ENCODE data around the gene EXTL1. TPM values are rescaled to one million over a fixed set of nuclear protein-coding genes. Genes with fewer than 3 reads are reported as not detected.
A peak's percentile ranks its signal among the peaks of the same experiment; 100 is the strongest.

Gene EXTL1
- total and polyA plus RNA-seq, 2 of the 4 experiments (the other 2 are of a cell fraction): 0.90 to 5.2 TPM

DNA sequence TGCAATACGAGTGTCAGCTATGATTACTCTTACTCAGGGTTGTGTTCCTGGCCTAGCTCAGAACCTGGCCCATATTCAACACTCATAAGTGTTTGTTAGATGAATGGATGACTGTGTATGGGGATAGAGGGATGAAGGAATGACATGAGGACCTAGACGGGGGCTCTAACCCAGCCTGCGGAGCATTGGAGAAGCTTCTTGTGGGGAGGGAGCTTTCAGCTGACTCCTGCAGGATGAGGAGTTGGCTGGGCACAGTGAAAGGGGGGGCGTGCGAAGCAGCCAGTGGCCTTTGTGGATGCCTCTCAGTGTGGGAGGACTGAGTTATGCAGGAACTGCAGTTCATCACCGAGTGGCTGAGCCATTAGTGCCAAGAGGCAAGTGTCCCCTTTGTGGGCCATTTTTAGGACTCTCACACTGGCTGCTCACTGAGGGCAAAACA, 1.2 kb upstream of the EXTL1 start:
- Histone ChIP-seq H3K4me2 (ENCODE audit: low read depth, low read length) (peak overlapping the region; percentile 10; the same call in 1 of the 2 replicates), H3K4me1 (ENCODE audit: control insufficient read depth, insufficient read depth, low read length) (peaks cover 30% of the 10 kb centered on the region), H4K20me1 (ENCODE audit: insufficient read depth, low read length) (no peaks in the 10 kb centered on the region), H2BK5ac (ENCODE audit: low read depth, low read length, poor library complexity, severe bottlenecking) (peak overlapping the region; percentile 42), H3K14ac (replicated peaks; ENCODE audit: low read depth, low read length) (peak overlapping the region; percentile 60), H3K4me3 (ENCODE audit: insufficient read depth, low read depth, low read length) (no peak overlapping the region), H2AK9ac (replicated peaks; ENCODE audit: low read depth, low read length, poor library complexity) (peak overlapping the region; percentile 73), H3K9ac (ENCODE audit: low read depth, low read length) (no peak overlapping the region), H2BK120ac (ENCODE audit: low read depth, low read length) (peak overlapping the region; percentile 69), H2BK20ac (ENCODE audit: low read depth, low read length) (peak overlapping the region; percentile 71), H3K23ac (ENCODE audit: low read depth, low read length) (peak overlapping the region; percentile 29; the same call in 1 of the 2 replicates), H2BK15ac (ENCODE audit: low read depth, low read length) (peak overlapping the region; percentile 30; the same call in 1 of the 3 replicates), H4K8ac (ENCODE audit: low read depth in 2 of 2, low read length in 2 of 2) (peak overlapping the region; percentile 26 to 75), H3K9me3 (ENCODE audit: control insufficient read depth, insufficient read depth, low read length) (no peaks in the 10 kb centered on the region), H3K27ac (ENCODE audit: insufficient read depth, low read length) (no peak overlapping the region), H4K91ac (ENCODE audit: insufficient read depth, low read depth, low read length) (peak overlapping the region; percentile 25; the same call in 1 of the 2 replicates), H3K36me3 (ENCODE audit: control insufficient read depth, insufficient read depth, low read length) (no peaks in the 10 kb centered on the region), H3K9me1 (ENCODE audit: insufficient read depth, low read length) (peaks cover 10% of the 10 kb centered on the region), H3K79me1 (ENCODE audit: low read depth in 1 of 2, low read length in 2 of 2) (no peaks in the 10 kb centered on the region), H2AFZ (replicated peaks; ENCODE audit: low read length, poor library complexity) (peak overlapping the region; percentile 81), H2AK5ac (ENCODE audit: low read depth, low read length) (peak overlapping the region; percentile 48), H3K56ac (ENCODE audit: extremely low read depth, insufficient read depth, low read length) (no peak overlapping the region), H3K27me3 (ENCODE audit: control insufficient read depth, insufficient read depth, low read length) (peaks cover 2% of the 10 kb centered on the region; the same call in 1 of the 2 replicates), H3K4ac (ENCODE audit: low read depth, low read length) (peak overlapping the region; percentile 60), H4K5ac (ENCODE audit: low read depth, low read length) (peak overlapping the region; percentile 69; the same call in 1 of the 2 replicates), H3K18ac (ENCODE audit: low read depth, low read length) (peak overlapping the region; percentile 12; the same call in 1 of the 2 replicates)
- intact Hi-C loops (cut with micrococcal nuclease) (no loop called here), in situ Hi-C loops (cut with MboI; ENCODE audit: low sequenced_read_pairs) (no loop called here), dilution Hi-C loops (cut with HindIII; ENCODE audit: low sequenced_read_pairs, unreplicated experiment) (no loop called here)
- ATAC-seq (ENCODE audit: low read depth) (peak; percentile 59), DNase-seq (peak; percentile 58)
- TF ChIP-seq USF2 (IDR thresholded peaks at IDR 0.05; ENCODE audit: low read depth, low read length) (no peak), RFX5 (IDR thresholded peaks at IDR 0.05; ENCODE audit: low read depth, low read length) (no peak), MAZ (IDR thresholded peaks at IDR 0.05; ENCODE audit: borderline replicate concordance, low read depth, low read length) (no peak), CEBPB (IDR thresholded peaks at IDR 0.05; ENCODE audit: low read depth, low read length) (no peak), FOS (IDR thresholded peaks at IDR 0.05; ENCODE audit: low read depth, low read length) (no peak), SMC3 (IDR thresholded peaks at IDR 0.05; ENCODE audit: low read depth, low read length) (no peak), RAD21 (IDR thresholded peaks at IDR 0.05; ENCODE audit: low read length) (no peak), RCOR1 (IDR thresholded peaks at IDR 0.05; ENCODE audit: insufficient replicate concordance, low read length) (no peak)
- WGBS, 2 experiments (ENCODE audit: extremely low coverage in 2 of 2, insufficient read length in 1 of 2): 37% methylated on average over 5 of the region's 6 CpGs; no CpG with 5 or more reads in 1 of the 2 experiments
- BruUV-seq (replicated peaks): no TSS peak
- ChIA-PET CTCF (interaction anchor here (1.2 to 1.4 kb wide), 2 partner anchors 23 to 397 kb away, joined by 3 to 5 read pairs; partner anchors contain the start of gene PAFAH2), POLR2A (ENCODE audit: unreplicated experiment) (no interaction called here)

All from IMR-90 (cell line).